DMS153 treated with DMSO at 0.1 percent for 48 hours (cell line): ENCODE results near the gene ANO2.

Experiments
- DNase-seq: peaks from one replicate; lab custom pipeline; 2025; ENCODE audit not compliant: unreplicated experiment; lab: John Stamatoyannopoulos, UW

ANO2 gene

DNA sequence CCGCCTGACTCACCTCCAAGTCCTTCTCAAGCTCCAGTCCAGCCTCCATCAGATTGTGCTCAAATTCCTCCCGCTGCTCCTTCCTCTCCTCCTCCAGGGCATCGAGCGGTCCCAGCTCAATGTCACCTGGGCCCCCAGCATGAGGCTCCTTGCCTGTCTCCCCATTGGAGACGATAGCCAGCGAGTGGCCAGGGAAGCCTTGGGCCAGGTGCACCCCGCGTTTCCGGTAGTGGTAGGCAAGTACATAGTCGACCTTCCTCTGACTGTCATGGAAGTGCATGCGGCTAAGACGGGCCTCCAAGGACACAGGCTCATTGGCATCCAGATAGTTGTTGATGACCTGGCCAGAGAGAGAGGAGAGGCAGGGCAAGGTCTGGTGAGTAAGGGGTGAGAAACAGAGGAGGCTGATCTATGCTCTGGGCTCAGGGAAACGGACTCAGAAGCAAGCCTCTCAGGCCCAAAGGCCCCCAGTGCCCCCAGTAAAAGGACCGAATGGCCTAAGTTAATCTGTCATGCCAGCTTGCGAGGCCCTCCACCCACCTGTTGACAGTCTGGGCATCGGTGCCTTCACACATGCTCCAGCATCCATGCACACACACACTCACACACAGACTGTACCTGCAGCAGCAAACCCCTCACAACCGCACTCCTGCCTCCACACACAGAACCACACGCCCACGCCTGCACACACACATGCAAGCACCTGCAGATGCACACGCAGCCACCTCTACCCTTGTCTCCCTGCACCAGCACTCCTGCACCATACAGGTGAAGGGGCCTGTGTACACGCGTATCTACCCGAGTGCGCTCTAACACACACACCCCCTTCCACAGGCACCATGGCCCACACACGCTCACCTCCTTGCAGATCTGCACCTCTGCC, 23.8 kb downstream of the ANO2 start:
- no peak for DNase-seq

GRCh38 chr12:5916785-5917290, 28.2 kb downstream of the ANO2 start:
- DNase-seq = no peak

DNA sequence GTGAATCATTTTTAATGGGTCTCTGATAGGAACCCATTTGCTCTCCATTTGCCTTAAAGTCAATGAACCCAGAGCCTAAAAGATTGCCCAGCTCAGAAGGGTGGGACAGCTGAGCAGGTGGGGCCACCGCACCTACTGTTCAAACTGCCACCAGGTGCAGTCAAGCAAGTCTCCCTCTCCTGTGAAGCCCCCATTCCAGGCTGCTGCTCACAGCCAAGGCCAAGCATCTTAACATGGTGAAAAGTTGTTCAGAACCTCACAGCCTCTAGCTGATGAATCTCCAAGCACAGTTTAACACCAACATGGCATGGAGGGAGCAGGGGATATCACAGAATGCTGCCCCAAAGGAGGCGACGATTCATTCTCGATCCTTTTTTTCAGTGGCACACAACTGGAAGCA, 29.5 kb downstream of the ANO2 start:
- DNase-seq = no peak

DNA sequence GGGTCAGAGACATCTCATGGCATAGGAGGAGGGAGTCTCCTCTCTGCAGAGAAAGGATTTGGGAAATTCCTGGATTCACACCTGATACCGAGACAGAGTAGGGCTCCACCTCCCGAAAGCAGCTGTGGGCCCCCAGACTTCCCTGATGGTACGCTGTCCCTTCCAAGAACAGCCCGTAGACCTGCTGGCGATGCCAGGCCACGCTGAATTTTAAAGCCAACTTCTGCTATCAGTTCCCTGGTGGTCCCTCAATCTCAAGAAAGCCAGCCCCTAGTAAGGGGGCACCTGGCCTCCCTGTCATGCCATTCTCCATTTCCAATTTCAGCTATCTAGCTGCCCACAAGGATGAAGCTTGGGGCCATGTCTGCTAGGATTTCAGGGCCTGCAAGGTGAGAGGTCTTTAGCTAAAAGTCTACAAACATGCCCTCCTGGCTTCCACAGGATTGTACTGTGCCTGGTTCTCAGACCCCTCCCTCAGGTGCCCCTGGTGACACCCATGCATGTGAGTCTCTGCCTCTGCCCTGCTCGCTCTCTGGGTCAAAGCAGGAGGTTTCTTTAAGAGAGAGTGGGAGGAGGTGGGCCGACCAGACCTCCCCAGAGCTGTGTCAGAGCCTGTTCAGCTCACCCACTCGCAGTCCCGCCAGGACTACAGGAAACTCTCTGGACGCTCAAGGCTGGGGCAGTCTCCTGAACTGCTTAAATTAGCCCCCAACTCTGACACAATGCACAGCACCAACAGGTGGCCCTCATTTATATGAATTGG, 30.5 kb downstream of the ANO2 start:
- no peak for DNase-seq

GRCh38 chr12:5913387-5913786, 31.7 kb downstream of the ANO2 start:
- no peak for DNase-seq

- no peak for DNase-seq
These were observed 32.4 kb downstream of the ANO2 start for GRCh38 chr12:5912437-5913334.

GRCh38 chr12:5912011-5912410, 33.0 kb downstream of the ANO2 start:
- DNase-seq = no peak

DNA sequence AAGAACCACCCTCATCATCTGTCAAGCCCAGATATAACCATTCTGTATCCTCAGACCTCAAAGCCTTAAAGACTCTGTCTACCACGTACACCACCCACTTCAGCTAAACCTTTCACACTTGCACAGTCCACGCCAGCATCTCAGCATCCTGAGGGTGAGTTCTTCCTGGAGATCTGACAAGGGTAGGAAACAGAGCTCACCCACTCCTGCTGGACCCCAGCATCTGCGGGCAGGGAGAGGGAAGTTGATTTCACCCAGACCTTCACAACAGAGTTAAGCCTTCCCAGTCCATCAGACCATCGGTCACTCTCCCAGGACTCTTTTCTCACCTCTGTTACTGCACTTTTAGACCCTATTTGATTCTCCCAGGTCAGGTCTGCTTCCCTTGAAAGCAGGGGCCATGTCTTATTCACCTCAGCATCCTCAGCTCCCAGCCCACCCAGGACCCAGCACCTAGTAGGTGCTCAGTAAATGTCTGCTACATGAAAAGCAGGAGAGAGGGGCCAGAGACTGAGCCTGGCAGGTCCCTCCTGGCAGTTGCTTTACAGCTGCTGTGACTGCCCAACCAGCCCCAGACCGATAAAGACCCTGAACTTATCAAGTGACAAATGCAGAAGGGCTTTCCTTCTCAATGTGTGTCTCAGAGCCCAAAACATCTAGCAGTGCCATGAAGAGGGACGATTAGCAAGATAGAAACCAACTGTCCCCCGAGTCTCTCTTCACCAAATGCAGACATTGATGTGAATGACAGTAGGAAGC, 34.1 kb downstream of the ANO2 start:
- DNase-seq = no peak

GRCh38 chr12:5909560-5909959, 35.5 kb downstream of the ANO2 start:
- DNase-seq = no peak

GRCh38 chr12:5908251-5908650, 36.8 kb downstream of the ANO2 start:
- DNase-seq = no peak

DNA sequence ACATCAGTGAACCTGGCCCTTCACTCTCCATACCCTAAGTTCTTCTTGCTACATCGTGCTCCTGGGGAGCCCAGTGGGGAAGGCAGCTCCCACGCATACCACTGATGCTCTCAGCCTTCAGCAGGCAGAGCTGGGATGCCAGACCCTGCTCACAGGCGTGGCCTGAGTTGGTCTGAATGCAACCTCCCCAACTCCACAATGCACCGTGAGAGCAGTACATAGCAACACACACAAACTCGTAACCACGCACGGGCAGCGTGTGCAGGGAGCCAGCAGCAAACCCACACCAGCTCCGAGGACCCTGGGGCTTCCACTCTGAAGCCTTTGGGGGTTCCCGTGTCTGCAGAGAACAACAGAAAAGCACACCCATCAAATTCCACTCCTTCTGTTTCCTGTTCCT, 37.3 kb downstream of the ANO2 start:
- DNase-seq = no peak

- DNase-seq = no peak
These were observed 39.3 kb downstream of the ANO2 start for GRCh38 chr12:5905757-5906156.

DNA sequence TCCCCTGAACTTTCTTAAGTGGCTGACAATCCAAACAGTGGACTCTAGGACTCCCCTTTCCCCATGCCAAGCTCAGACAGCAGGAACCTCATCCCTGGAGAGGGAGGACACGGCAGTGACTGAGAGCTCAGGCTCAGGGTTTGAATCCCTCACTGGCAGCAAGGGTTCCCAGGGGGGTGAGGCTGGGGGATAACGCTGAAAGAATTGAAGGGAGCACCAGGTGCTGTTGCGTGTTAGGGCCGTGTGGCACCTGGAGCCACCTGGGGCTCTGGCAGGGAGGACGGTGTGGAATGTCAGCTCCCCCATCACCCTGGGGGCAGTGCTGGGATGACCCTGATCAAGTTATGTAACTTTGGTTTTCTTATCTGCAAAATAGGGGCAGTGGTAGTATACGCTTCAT, 40.1 kb downstream of the ANO2 start:
- DNase-seq = no peak

- DNase-seq = no peak
These were observed 40.6 kb downstream of the ANO2 start for GRCh38 chr12:5904441-5904840.

GRCh38 chr12:5902736-5903135, 42.3 kb downstream of the ANO2 start:
- no peak for DNase-seq

DNA sequence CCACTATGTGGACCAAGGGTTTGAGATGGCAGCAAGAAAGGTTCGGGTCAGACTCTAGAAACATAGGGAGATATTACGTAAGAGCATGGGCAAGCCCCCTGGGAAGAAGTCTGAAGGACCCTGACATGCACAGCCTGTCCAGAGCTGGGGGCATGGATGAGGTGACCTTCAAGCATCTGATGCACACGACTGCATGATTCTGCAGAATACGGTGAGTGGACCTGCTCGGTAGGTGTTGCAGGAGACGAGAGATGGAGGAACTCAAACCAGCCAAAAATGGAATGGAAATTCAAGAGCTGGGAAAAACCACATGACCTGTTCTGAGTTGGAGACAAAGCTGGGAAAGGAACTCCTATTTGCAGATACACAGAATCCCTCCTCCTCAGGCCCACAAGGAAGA, 43.6 kb downstream of the ANO2 start:
- no peak for DNase-seq

DNA sequence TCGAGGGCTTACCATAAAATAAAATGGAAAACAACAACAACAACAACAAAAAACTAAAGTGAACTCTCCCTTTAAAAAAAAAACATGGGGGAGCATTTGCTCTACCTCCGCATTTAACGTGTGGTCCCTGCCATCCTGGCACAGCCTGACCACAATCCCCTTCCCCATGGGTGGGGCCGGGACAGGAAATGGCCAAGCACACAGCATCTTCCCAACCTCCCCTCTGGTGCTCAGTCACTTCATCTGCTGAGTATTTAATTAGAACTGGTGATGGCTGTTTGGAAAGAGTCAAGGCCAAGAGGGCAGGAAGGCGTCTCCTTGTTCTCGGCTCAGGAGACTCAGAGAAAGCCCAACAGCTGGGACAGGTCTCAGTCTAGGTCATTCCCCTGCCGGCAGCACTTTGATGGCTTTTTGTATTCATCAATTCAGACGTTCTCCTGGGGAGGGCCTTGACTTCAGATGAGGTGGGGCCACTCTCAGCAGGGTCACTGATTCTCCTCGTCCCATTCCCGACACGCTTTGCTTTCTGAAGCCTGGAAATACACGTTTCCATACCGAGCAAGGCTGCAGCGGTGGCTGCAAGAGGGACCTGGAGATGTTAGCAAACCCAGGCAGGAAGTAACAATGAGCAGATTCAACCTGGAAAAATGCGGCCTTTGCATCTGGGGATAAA, 44.4 kb downstream of the ANO2 start:
- DNase-seq = no peak

GRCh38 chr12:5900076-5900475, 45.0 kb downstream of the ANO2 start:
- no peak for DNase-seq

- no peak for DNase-seq
These were observed 45.4 kb downstream of the ANO2 start for GRCh38 chr12:5899675-5900074.

DNA sequence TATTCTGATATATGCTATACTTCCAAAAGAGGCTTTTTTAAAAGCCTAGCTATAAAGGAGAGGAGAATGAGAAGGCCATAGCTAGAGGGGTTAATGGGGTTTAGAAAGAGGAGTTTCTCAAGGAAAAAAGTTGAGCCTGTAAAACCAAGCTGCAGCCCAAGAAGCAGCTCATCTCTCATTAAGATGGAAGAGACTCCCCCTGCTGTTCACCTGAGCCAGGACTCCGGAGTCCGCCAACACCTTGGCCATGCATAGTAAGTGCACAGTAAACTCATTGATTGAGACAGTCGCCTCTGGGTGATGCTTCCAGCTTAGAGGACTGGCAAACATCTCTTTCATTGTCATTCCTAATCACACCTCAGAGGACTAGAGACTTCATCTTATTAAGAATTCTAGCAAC, 46.2 kb downstream of the ANO2 start:
- no peak for DNase-seq
